Neuronal stem cell (in vitro differentiated cells): ENCODE data around the gene ZFYVE28.

Experiments
- DNase-seq: peaks from one replicate; pipeline ENCODE4 v3.0.0-alpha.2; 2013; ENCODE audit warnings: low spot score
- H2AFZ ChIP-seq: one replicate; pipeline ENCODE4 v1.6.1; 2013; ENCODE audit warnings: mild to moderate bottlenecking, low read length, inconsistent platforms
- H2AK5ac ChIP-seq: 2 replicates; pipeline ENCODE4 v1.6.1; 2013; ENCODE audit warnings: low read depth, mild to moderate bottlenecking, inconsistent platforms, low read length, moderate library complexity, mixed read lengths
- H2BK120ac ChIP-seq: 2 replicates; pipeline ENCODE4 v1.6.1; 2013; ENCODE audit warnings: low read depth, mild to moderate bottlenecking, inconsistent platforms, low read length, moderate library complexity, mixed read lengths
- H2BK12ac ChIP-seq: one replicate; pipeline ENCODE4 v1.6.1; 2013; ENCODE audit warnings: low read length, inconsistent platforms
- H2BK15ac ChIP-seq: 2 replicates; pipeline ENCODE4 v1.6.1; 2013; ENCODE audit warnings: mild to moderate bottlenecking, low read length, inconsistent platforms, mixed read lengths
- H2BK5ac ChIP-seq: one replicate; pipeline ENCODE4 v1.6.1; 2013; ENCODE audit warnings: inconsistent platforms, mild to moderate bottlenecking, low read length, moderate library complexity
- H3K14ac ChIP-seq: one replicate; pipeline ENCODE4 v1.6.1; 2013; ENCODE audit warnings: low read length, inconsistent platforms
- H3K18ac ChIP-seq: 2 replicates; pipeline ENCODE4 v1.6.1; 2013; ENCODE audit warnings: low read length, inconsistent platforms
- H3K23ac ChIP-seq: 2 replicates; pipeline ENCODE4 v1.6.1; 2013; ENCODE audit warnings: low read depth, mild to moderate bottlenecking, mixed read lengths, low read length, inconsistent platforms; ENCODE audit not compliant: poor library complexity
- H3K27ac ChIP-seq: replicated peaks from 3 replicates; pipeline ENCODE4 v1.5.1; 2013; ENCODE audit warnings: low read length, inconsistent platforms
- H3K27me3 ChIP-seq, 3 experiments: 2 replicates each; pipeline ENCODE4 v1.6.1; 2013; ENCODE audit warnings: low read length in 3 of 3, mild to moderate bottlenecking in 2 of 3, inconsistent platforms in 1 of 3, low read depth in 1 of 3, mixed read lengths in 1 of 3, moderate library complexity in 1 of 3; ENCODE audit not compliant: control insufficient read depth in 3 of 3, insufficient read depth in 3 of 3
- H3K36me3 ChIP-seq, 2 donors: replicated peaks in 1 of 2; 2 replicates each; pipeline ENCODE4 v1.6.1; 2013; ENCODE audit warnings: low read length in 2 of 2; ENCODE audit not compliant: control insufficient read depth in 2 of 2, insufficient read depth in 2 of 2
- H3K4ac ChIP-seq: 2 replicates; pipeline ENCODE4 v1.6.1; 2013; ENCODE audit warnings: inconsistent platforms, mild to moderate bottlenecking, low read length, moderate library complexity
- H3K4me1 ChIP-seq, 2 donors: 1 replicate in 1 of 2; 2 replicates in 1 of 2; pipeline ENCODE4 v1.6.1; 2013; ENCODE audit warnings: low read length in 2 of 2, low read depth in 1 of 2; ENCODE audit not compliant: control insufficient read depth in 2 of 2, insufficient read depth in 1 of 2
- H3K4me2 ChIP-seq: one replicate; pipeline ENCODE4 v1.6.1; 2013; ENCODE audit warnings: mild to moderate bottlenecking, low read length, inconsistent platforms; ENCODE audit not compliant: insufficient read depth, poor library complexity, severe bottlenecking
- H3K4me3 ChIP-seq, 2 donors: 2 replicates each; pipeline ENCODE4 v1.5.1; 2013; ENCODE audit warnings: low read length in 2 of 2, mild to moderate bottlenecking in 2 of 2, inconsistent platforms in 1 of 2, moderate library complexity in 1 of 2
- H3K79me1 ChIP-seq: one replicate; pipeline ENCODE4 v1.6.1; 2013; ENCODE audit warnings: low read depth, mild to moderate bottlenecking, inconsistent platforms, low read length, moderate library complexity
- H3K9ac ChIP-seq: one replicate; pipeline ENCODE4 v1.6.1; 2013; ENCODE audit warnings: mild to moderate bottlenecking, low read depth, low read length, inconsistent platforms; ENCODE audit not compliant: poor library complexity
- H3K9me3 ChIP-seq, 2 donors: replicated peaks in 1 of 2; 2 replicates each; pipeline versions ENCODE3 to v1.6.1; 2013; ENCODE audit warnings: low read length in 2 of 2, mild to moderate bottlenecking in 2 of 2, inconsistent platforms in 1 of 2, low read depth in 1 of 2, mixed read lengths in 1 of 2, moderate library complexity in 1 of 2; ENCODE audit not compliant: control insufficient read depth in 2 of 2, insufficient read depth in 1 of 2
- H4K8ac ChIP-seq: one replicate; pipeline ENCODE4 v1.6.1; 2013; ENCODE audit warnings: low read depth, mild to moderate bottlenecking, inconsistent platforms, low read length, moderate library complexity
- H4K91ac ChIP-seq: one replicate; pipeline ENCODE4 v1.6.1; 2013; ENCODE audit warnings: low read length, low read depth, mild to moderate bottlenecking, inconsistent platforms; ENCODE audit not compliant: poor library complexity
- WGBS, 2 donors: extraction: QIAGEN DNeasy Blood & Tissue Kit; methylation state at CpG; one replicate each; pipeline ENCODE4 v1.1.7; 2013; ENCODE audit warnings: missing lambda C conversion rate in 2 of 2, mixed read lengths in 1 of 2; ENCODE audit not compliant: insufficient read length in 2 of 2, insufficient replicate concordance in 1 of 2; ENCODE audit errors: extremely low coverage in 2 of 2; 5-methylcytosine and 5-hydroxymethylcytosine counted together

ZFYVE28 gene

GRCh38 chr4:2407991-2408342 lies 10.5 kb downstream of the ZFYVE28 start:
- Histone ChIP-seq H3K9me3 (no peaks in the 10 kb centered on the region), H4K8ac (no peak overlapping the region), H3K14ac (no peak overlapping the region), H3K4me1 (peaks cover 6 to 8% of the 10 kb centered on the region in 2 donors), H2BK5ac (peak overlapping the region; percentile 85), H2BK12ac (peak overlapping the region; percentile 80), H3K4ac (no peak overlapping the region), H4K91ac (no peak overlapping the region), H3K18ac (peak overlapping the region; percentile 33), H3K27me3 (peaks cover 0 to 54% (median 15%) of the 10 kb centered on the region in 3 experiments), H2BK120ac (no peak overlapping the region), H3K23ac (no peak overlapping the region), H3K27ac (no peak overlapping the region), H2AFZ (no peak overlapping the region), H3K4me2 (no peak overlapping the region), H3K79me1 (peaks cover 3% of the 10 kb centered on the region), H3K9ac (no peak overlapping the region), H3K36me3 (no peaks in the 10 kb centered on the region), H2BK15ac (no peak overlapping the region), H3K4me3 (no peak overlapping the region), H2AK5ac (peak overlapping the region; percentile 3)
- no peak for DNase-seq
- WGBS, 2 donors = no CpG with 5 or more reads among the region's 3 CpGs

GRCh38 chr4:2406920-2407319 lies 11.5 kb downstream of the ZFYVE28 start:
- Histone ChIP-seq H3K4me1 (peaks cover 11 to 14% of the 10 kb centered on the region in 2 donors), H3K27me3 (peaks cover 0 to 52% (median 6%) of the 10 kb centered on the region in 3 experiments), H2BK12ac (no peak overlapping the region), H3K79me1 (peaks cover 3% of the 10 kb centered on the region), H3K9ac (no peak overlapping the region), H2AFZ (no peak overlapping the region), H3K9me3 (no peaks in the 10 kb centered on the region), H3K4ac (no peak overlapping the region), H3K14ac (no peak overlapping the region), H2BK5ac (no peak overlapping the region), H2BK120ac (no peak overlapping the region), H2BK15ac (no peak overlapping the region), H3K36me3 (no peaks in the 10 kb centered on the region), H4K91ac (no peak overlapping the region), H3K4me3 (no peak overlapping the region), H3K4me2 (no peak overlapping the region), H4K8ac (no peak overlapping the region), H3K23ac (no peak overlapping the region), H3K27ac (no peak overlapping the region), H2AK5ac (no peak overlapping the region), H3K18ac (no peak overlapping the region)
- DNase-seq = no peak
- WGBS, 2 donors = no CpG with 5 or more reads among the region's 7 CpGs

- H3K27me3 ChIP-seq = peaks cover 2 to 52% (median 7%) of the 10 kb centered on the region in 3 experiments
- H3K36me3 ChIP-seq = no peaks in the 10 kb centered on the region
- WGBS, 2 donors = no CpG with 5 or more reads among the region's 10 CpGs
Observed at GRCh38 chr4:2406406-2406805, 12.0 kb downstream of the ZFYVE28 start.

GRCh38 chr4:2402941-2403340 lies 15.5 kb downstream of the ZFYVE28 start:
- H3K27ac ChIP-seq = no peak overlapping the region
- H4K8ac ChIP-seq = no peak overlapping the region
- WGBS, 2 donors = no CpG with 5 or more reads among the region's 7 CpGs
- H3K27me3 ChIP-seq = peaks cover 2 to 69% (median 14%) of the 10 kb centered on the region in 3 experiments
- H4K91ac ChIP-seq = no peak overlapping the region
- H3K79me1 ChIP-seq = no peaks in the 10 kb centered on the region
- H3K4me2 ChIP-seq = no peak overlapping the region
- H3K4me1 ChIP-seq = peaks cover 16 to 18% of the 10 kb centered on the region in 2 donors
- DNase-seq = no peak
- no peak overlapping the region for H3K9ac ChIP-seq
- no peaks in the 10 kb centered on the region for H3K36me3 ChIP-seq
- H3K14ac ChIP-seq = no peak overlapping the region
- H3K4me3 ChIP-seq = peak overlapping the region in 1 of 2 donors; percentile 56
- peaks cover 0 to 2% of the 10 kb centered on the region in 2 donors for H3K9me3 ChIP-seq
- no peak overlapping the region for H3K4ac ChIP-seq
- H3K23ac ChIP-seq = no peak overlapping the region
- no peak overlapping the region for H2BK12ac ChIP-seq
- no peak overlapping the region for H3K18ac ChIP-seq
- no peak overlapping the region for H2BK15ac ChIP-seq
- no peak overlapping the region for H2BK120ac ChIP-seq
- no peak overlapping the region for H2BK5ac ChIP-seq
- H2AK5ac ChIP-seq = no peak overlapping the region
- H2AFZ ChIP-seq = no peak overlapping the region

More at GRCh38 chr4:2406406-2406805, 12.0 kb downstream of the ZFYVE28 start:
- Histone ChIP-seq H3K4ac (no peak overlapping the region), H3K18ac (no peak overlapping the region), H3K9ac (peak overlapping the region; percentile 32), H3K79me1 (peaks cover 3% of the 10 kb centered on the region), H2BK15ac (no peak overlapping the region), H2AK5ac (no peak overlapping the region), H4K8ac (no peak overlapping the region), H3K4me3 (no peak overlapping the region), H3K14ac (no peak overlapping the region), H3K4me1 (peaks cover 16 to 18% of the 10 kb centered on the region in 2 donors), H2AFZ (no peak overlapping the region), H2BK120ac (no peak overlapping the region), H4K91ac (no peak overlapping the region), H2BK5ac (no peak overlapping the region), H3K9me3 (no peaks in the 10 kb centered on the region), H3K4me2 (no peak overlapping the region), H2BK12ac (no peak overlapping the region), H3K23ac (no peak overlapping the region), H3K27ac (no peak overlapping the region)
- DNase-seq = no peak
